Measurements from ENCODE around the gene NBL1.

The NBL1 gene

GRCh38 chr1:19665496-19666465, 21.7 kb downstream of the NBL1 start:
- no peak for DNase-seq (ENCODE audit: low read depth in 2 of 2, low spot score in 1 of 2)

GRCh38 chr1:19668888-19669287, 24.8 kb downstream of the NBL1 start:
- no peak for DNase-seq (ENCODE audit: low read depth in 2 of 2, low spot score in 1 of 2)

- no peak for DNase-seq (ENCODE audit: low read depth in 2 of 2, low spot score in 1 of 2)
Measured at GRCh38 chr1:19670787-19671186, 26.7 kb downstream of the NBL1 start.

- no peak for DNase-seq (ENCODE audit: low read depth in 2 of 2, low spot score in 1 of 2)
Measured at GRCh38 chr1:19672237-19672636, 28.1 kb downstream of the NBL1 start.

- no peak for DNase-seq (ENCODE audit: low read depth in 2 of 2, low spot score in 1 of 2)
Measured at GRCh38 chr1:19675797-19676196, 31.7 kb downstream of the NBL1 start.

GRCh38 chr1:19676438-19676922, 32.4 kb downstream of the NBL1 start:
- no peak for DNase-seq (ENCODE audit: low read depth in 2 of 2, low spot score in 1 of 2)

GRCh38 chr1:19678493-19678892, 34.4 kb downstream of the NBL1 start:
- DNase-seq (ENCODE audit: low read depth in 2 of 2, low spot score in 1 of 2), result no peak

- DNase-seq (ENCODE audit: low read depth in 2 of 2, low spot score in 1 of 2), result no peak
Measured at GRCh38 chr1:19678931-19679453, 34.9 kb downstream of the NBL1 start.

- no peak for DNase-seq (ENCODE audit: low read depth in 2 of 2, low spot score in 1 of 2)
Measured at GRCh38 chr1:19679691-19680090, 35.6 kb downstream of the NBL1 start.

GRCh38 chr1:19680644-19681043, 36.5 kb downstream of the NBL1 start:
- DNase-seq (ENCODE audit: low read depth in 2 of 2, low spot score in 1 of 2), result no peak

GRCh38 chr1:19682257-19682656, 38.1 kb downstream of the NBL1 start:
- no peak for DNase-seq (ENCODE audit: low read depth in 2 of 2, low spot score in 1 of 2)

- no peak for DNase-seq (ENCODE audit: low read depth in 2 of 2, low spot score in 1 of 2)
Measured at GRCh38 chr1:19682901-19683300, 38.8 kb downstream of the NBL1 start.

- DNase-seq (ENCODE audit: low read depth in 2 of 2, low spot score in 1 of 2), result no peak
Measured at GRCh38 chr1:19683351-19683750, 39.2 kb downstream of the NBL1 start.

GRCh38 chr1:19684677-19685076, 40.6 kb downstream of the NBL1 start:
- no peak for DNase-seq (ENCODE audit: low read depth in 2 of 2, low spot score in 1 of 2)

GRCh38 chr1:19685994-19686393, 41.9 kb downstream of the NBL1 start:
- DNase-seq (ENCODE audit: low read depth in 2 of 2, low spot score in 1 of 2), result no peak

GRCh38 chr1:19687414-19687813, 43.3 kb downstream of the NBL1 start:
- no peak for DNase-seq (ENCODE audit: low read depth in 2 of 2, low spot score in 1 of 2)

- peak in 1 of 2 donors; percentile 5 for DNase-seq (ENCODE audit: low read depth in 2 of 2, low spot score in 1 of 2)
Measured at GRCh38 chr1:19688041-19688842, 44.1 kb downstream of the NBL1 start.

GRCh38 chr1:19689085-19689757, 45.1 kb downstream of the NBL1 start:
- DNase-seq (ENCODE audit: low read depth in 2 of 2, low spot score in 1 of 2), result no peak

- DNase-seq (ENCODE audit: low read depth in 2 of 2, low spot score in 1 of 2), result no peak
Measured at GRCh38 chr1:19689856-19690255, 45.7 kb downstream of the NBL1 start.

GRCh38 chr1:19690342-19690741, 46.2 kb downstream of the NBL1 start:
- no peak for DNase-seq (ENCODE audit: low read depth in 2 of 2, low spot score in 1 of 2)

- no peak for DNase-seq (ENCODE audit: low read depth in 2 of 2, low spot score in 1 of 2)
Measured at GRCh38 chr1:19694298-19694697, 50.2 kb downstream of the NBL1 start.

All from stimulated activated CD8-positive, alpha-beta memory T cell treated with anti-CD3 and anti-CD28 coated beads, Interleukin-4, amount 100 ng/mL, for 4 hours (primary cell).